ENCODE results near the gene IL10RA. TPM values are rescaled to one million over a fixed set of nuclear protein-coding genes. Genes with fewer than 3 reads are reported as not detected.

The IL10RA gene
- total RNA-seq, 2 donors from 2014 or later = 4.5 to 10.7 TPM

DNA sequence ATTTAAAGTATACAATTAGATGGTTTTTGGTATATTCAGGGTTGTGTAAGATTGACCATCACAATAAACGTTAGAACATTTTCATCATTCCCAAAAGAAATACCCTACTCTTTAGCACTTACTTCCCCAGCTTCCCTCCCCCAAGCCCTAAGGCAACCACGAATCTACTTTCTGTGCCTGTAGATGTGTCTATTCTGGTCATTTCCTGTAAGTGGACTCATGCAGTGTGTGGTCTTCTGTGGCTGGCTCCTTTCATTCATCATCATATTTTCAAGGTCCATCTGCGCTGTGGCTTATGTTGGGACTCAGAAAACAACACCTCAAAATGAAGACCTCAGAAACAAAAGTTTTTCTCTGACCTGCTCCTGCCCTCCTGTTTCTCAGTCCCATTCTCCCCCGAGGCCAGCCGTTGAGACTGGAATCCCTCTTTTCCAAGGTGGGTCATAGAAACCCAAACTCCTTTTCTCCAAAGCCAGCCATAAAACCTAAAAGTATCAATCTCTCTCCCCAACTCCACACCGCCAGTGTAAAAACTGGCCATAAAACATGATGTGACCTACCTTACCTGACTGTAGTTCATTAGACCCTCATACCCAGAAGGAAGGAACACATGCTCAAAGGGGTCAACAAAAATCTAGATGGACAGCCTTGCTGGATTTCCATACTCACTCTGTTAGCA, 44.1 kb upstream of the IL10RA start:
- H3K4me1 ChIP-seq (replicated peaks) = no peaks in the 10 kb centered on the region
- intact Hi-C loops (cut with DNase I) = no loop called here
- H3K4me3 ChIP-seq = no peak overlapping the region
- no peak for DNase-seq (ENCODE audit: low spot score)
- H3K27me3 ChIP-seq (replicated peaks; ENCODE audit: insufficient read depth) = no peaks in the 10 kb centered on the region
- 89% methylated on average over 6 of the region's 6 CpGs for WGBS
- TF ChIP-seq, protein P1, sequence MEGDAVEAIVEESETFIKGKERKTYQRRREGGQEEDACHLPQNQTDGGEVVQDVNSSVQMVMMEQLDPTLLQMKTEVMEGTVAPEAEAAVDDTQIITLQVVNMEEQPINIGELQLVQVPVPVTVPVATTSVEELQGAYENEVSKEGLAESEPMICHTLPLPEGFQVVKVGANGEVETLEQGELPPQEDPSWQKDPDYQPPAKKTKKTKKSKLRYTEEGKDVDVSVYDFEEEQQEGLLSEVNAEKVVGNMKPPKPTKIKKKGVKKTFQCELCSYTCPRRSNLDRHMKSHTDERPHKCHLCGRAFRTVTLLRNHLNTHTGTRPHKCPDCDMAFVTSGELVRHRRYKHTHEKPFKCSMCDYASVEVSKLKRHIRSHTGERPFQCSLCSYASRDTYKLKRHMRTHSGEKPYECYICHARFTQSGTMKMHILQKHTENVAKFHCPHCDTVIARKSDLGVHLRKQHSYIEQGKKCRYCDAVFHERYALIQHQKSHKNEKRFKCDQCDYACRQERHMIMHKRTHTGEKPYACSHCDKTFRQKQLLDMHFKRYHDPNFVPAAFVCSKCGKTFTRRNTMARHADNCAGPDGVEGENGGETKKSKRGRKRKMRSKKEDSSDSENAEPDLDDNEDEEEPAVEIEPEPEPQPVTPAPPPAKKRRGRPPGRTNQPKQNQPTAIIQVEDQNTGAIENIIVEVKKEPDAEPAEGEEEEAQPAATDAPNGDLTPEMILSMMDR (IDR thresholded peaks at IDR 0.05) = no peak
- TF ChIP-seq POLR2A (IDR thresholded peaks at IDR 0.05) (no peak), POLR2AphosphoS5 (IDR thresholded peaks at IDR 0.05) (no peak)
- no peak overlapping the region for H3K27ac ChIP-seq
- no peaks in the 10 kb centered on the region for H3K9me3 ChIP-seq
- no peaks in the 10 kb centered on the region for H3K36me3 ChIP-seq

DNA sequence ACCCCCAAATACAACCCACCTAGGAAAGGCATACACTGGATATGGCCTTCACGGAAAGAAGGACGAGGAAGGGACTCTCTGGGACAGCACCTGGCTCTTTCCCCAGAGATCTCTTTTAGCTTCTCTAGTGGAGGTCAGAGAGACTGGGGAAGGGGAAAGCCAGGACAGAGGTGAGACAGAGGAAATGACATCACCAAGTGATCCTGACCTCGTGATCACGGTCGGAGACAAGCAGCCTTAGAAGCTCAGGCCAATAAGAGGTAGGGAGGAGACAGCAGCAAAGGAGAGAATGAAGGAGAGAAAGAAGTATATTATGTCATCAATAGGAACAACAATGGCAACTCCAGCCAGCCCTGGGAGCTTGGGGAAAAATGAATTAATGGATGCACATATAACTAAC, 41.6 kb upstream of the IL10RA start:
- no peaks in the 10 kb centered on the region for H3K27me3 ChIP-seq (replicated peaks; ENCODE audit: insufficient read depth)
- intact Hi-C loops (cut with DNase I) = no loop called here
- DNase-seq (ENCODE audit: low spot score) = no peak
- H3K9me3 ChIP-seq = no peaks in the 10 kb centered on the region
- TF ChIP-seq POLR2AphosphoS5 (IDR thresholded peaks at IDR 0.05) = no peak
- TF ChIP-seq POLR2A (IDR thresholded peaks at IDR 0.05) = no peak
- TF ChIP-seq, protein P1 (IDR thresholded peaks at IDR 0.05) = no peak
- no peaks in the 10 kb centered on the region for H3K4me1 ChIP-seq (replicated peaks)
- H3K36me3 ChIP-seq = no peaks in the 10 kb centered on the region
- H3K27ac ChIP-seq = no peak overlapping the region
- no peak overlapping the region for H3K4me3 ChIP-seq
- 95% methylated on average over 5 of the region's 5 CpGs for WGBS

DNA sequence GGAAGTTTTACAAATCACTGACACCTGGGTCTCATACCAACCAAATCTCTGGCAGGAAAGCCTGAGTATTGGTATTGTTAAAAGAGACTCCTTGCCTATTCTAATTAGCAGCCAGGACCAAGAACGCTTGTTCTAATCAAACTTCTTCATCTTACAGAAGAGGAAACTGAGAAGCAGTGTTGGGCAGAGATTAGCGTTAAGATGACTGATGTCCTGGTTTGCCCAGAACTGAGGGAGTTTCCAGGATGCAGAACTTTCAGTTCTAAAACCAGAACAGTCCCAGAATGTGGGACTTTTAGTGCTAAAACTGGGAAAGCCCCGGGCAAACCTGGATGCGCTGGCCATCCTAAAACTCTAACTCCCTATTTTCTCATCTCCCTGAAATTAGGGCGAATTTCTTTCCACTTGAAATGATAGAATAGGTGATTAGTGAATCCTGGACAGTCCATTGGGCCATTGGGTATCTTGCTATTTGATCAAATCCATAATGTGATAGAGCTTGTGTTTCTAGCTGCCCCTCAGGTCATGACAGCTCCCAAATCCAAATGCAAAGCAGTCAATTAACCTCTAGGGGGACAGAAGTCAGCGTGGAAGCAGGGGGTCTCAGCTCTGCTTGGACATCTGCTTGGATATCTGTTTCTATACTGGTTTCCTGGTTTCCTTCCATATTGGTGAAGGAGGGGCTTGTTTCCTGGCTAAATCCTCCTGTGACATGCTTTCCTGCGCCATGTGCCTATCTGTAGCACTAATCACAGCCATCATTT, 41.0 kb upstream of the IL10RA start:
- Histone ChIP-seq H3K4me3 (no peak overlapping the region), H3K36me3 (no peaks in the 10 kb centered on the region), H3K9me3 (no peaks in the 10 kb centered on the region), H3K4me1 (replicated peaks) (no peaks in the 10 kb centered on the region), H3K27me3 (replicated peaks; ENCODE audit: insufficient read depth) (no peaks in the 10 kb centered on the region), H3K27ac (no peak overlapping the region)
- no peak for TF ChIP-seq POLR2AphosphoS5 (IDR thresholded peaks at IDR 0.05)
- TF ChIP-seq, protein P1 (IDR thresholded peaks at IDR 0.05) = no peak
- TF ChIP-seq POLR2A (IDR thresholded peaks at IDR 0.05) = no peak
- DNase-seq (ENCODE audit: low spot score) = no peak
- WGBS = 64% methylated on average over 7 of the region's 7 CpGs
- intact Hi-C loops (cut with DNase I) = loop anchor here (5.0 kb wide), 3 partner anchors 107 to 138 kb away; partner anchors contain the start of gene FXYD2

DNA sequence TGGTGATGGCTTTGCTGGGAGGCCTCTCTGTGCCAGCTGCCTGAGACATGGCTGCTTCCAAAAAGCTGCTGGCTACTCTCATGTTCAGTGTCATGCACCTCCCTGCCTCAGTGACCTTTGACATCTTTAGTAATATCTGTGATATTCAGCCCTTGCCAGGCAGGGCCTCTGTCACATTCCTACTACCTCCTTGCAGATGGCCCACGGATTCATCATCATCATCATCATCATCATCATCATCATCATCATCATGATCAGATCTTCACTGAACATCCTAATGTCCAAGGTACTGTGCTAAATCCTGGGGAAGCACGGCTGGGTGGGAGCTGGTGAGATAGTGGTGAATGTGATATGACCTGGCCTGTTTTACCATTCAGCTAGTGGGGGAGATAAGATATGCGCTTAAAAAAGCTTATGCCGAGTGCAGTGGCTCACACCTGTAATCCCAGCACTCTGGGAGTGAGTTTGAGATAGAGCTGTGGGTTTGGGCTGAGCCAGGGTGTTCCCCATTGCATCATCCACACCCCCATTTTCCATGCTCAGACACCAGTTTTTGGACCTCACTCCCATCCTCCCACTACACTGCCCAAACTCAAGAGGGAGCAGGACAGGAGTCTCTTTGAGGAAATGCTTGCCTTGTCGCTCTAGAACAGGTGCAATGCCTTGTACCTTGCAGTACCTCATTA, 39.9 kb upstream of the IL10RA start:
- H3K4me1 ChIP-seq (replicated peaks) = no peaks in the 10 kb centered on the region
- no peak for DNase-seq (ENCODE audit: low spot score)
- no peaks in the 10 kb centered on the region for H3K9me3 ChIP-seq
- WGBS = 71% methylated on average over 5 of the region's 5 CpGs
- intact Hi-C loops (cut with DNase I) = loop anchor here (5.0 kb wide), 3 partner anchors 106 to 139 kb away; partner anchors contain the start of gene FXYD2
- no peak for TF ChIP-seq POLR2A (IDR thresholded peaks at IDR 0.05)
- no peak for TF ChIP-seq POLR2AphosphoS5 (IDR thresholded peaks at IDR 0.05)
- TF ChIP-seq, protein P1 (IDR thresholded peaks at IDR 0.05) = no peak
- H3K36me3 ChIP-seq = no peaks in the 10 kb centered on the region
- H3K27ac ChIP-seq = no peak overlapping the region
- no peaks in the 10 kb centered on the region for H3K27me3 ChIP-seq (replicated peaks; ENCODE audit: insufficient read depth)
- no peak overlapping the region for H3K4me3 ChIP-seq

Data from prostate gland (tissue), 2 donors.